Trophoblast cell (in vitro differentiated cells and primary cell): ENCODE measurements around the gene MAML3.

Source experiments
- DNase-seq, 2 donors: peaks; one replicate each; pipeline ENCODE4 v3.0.0-alpha.2; 2016
- H2AFZ ChIP-seq: 2 replicates; pipeline ENCODE4 v1.6.1; 2013; ENCODE audit warnings: low read length, moderate library complexity, mild to moderate bottlenecking; ENCODE audit not compliant: insufficient read depth, poor library complexity
- H2AK5ac ChIP-seq: 2 replicates; pipeline ENCODE4 v1.6.1; 2013; ENCODE audit warnings: mild to moderate bottlenecking, low read length
- H2BK120ac ChIP-seq: 2 replicates; pipeline ENCODE4 v1.6.1; 2013; ENCODE audit warnings: low read length, mild to moderate bottlenecking, moderate library complexity; ENCODE audit not compliant: insufficient read depth, poor library complexity
- H2BK12ac ChIP-seq: 2 replicates; pipeline ENCODE4 v1.6.1; 2013; ENCODE audit warnings: mild to moderate bottlenecking, low read length, moderate library complexity
- H2BK5ac ChIP-seq: 2 replicates; pipeline ENCODE4 v1.6.1; 2013; ENCODE audit warnings: low read length, low read depth, moderate library complexity, mild to moderate bottlenecking; ENCODE audit not compliant: poor library complexity
- H3K14ac ChIP-seq: 2 replicates; pipeline ENCODE4 v1.6.1; 2013; ENCODE audit warnings: mild to moderate bottlenecking, low read length
- H3K18ac ChIP-seq: 2 replicates; pipeline ENCODE4 v1.6.1; 2013; ENCODE audit warnings: mild to moderate bottlenecking, low read length
- H3K23ac ChIP-seq: 2 replicates; pipeline ENCODE4 v1.6.1; 2013; ENCODE audit warnings: low read length
- H3K27ac ChIP-seq: 2 replicates; pipeline ENCODE4 v1.5.1; 2013; ENCODE audit warnings: low read depth, mild to moderate bottlenecking, inconsistent platforms, low read length, moderate library complexity
- H3K27me3 ChIP-seq: 2 replicates; pipeline ENCODE4 v1.6.1; 2013; ENCODE audit warnings: inconsistent platforms, mild to moderate bottlenecking, low read length, moderate library complexity; ENCODE audit not compliant: insufficient read depth
- H3K36me3 ChIP-seq, 2 experiments: 1 replicate in 1 of 2; 2 replicates in 1 of 2; pipeline ENCODE4 v1.6.1; 2013; ENCODE audit warnings: low read length in 2 of 2, mild to moderate bottlenecking in 2 of 2, moderate library complexity in 1 of 2; ENCODE audit not compliant: insufficient read depth in 2 of 2, control insufficient read depth in 1 of 2
- H3K4ac ChIP-seq: 2 replicates; pipeline ENCODE4 v1.6.1; 2013; ENCODE audit warnings: low read depth, mild to moderate bottlenecking, low read length, moderate library complexity
- H3K4me1 ChIP-seq, 2 experiments: 1 replicate in 1 of 2; 2 replicates in 1 of 2; pipeline ENCODE4 v1.6.1; 2013; ENCODE audit warnings: low read length in 2 of 2, mild to moderate bottlenecking in 2 of 2, moderate library complexity in 1 of 2; ENCODE audit not compliant: insufficient read depth in 2 of 2, control insufficient read depth in 1 of 2
- H3K4me2 ChIP-seq: 2 replicates; pipeline ENCODE4 v1.6.1; 2013; ENCODE audit warnings: inconsistent platforms, mild to moderate bottlenecking, low read length, moderate library complexity
- H3K4me3 ChIP-seq: 2 replicates; pipeline ENCODE4 v1.5.1; 2013; ENCODE audit warnings: mild to moderate bottlenecking, low read depth, low read length, inconsistent platforms
- H3K79me1 ChIP-seq: one replicate; pipeline ENCODE4 v1.6.1; 2013; ENCODE audit warnings: low read length
- H3K79me2 ChIP-seq: 2 replicates; pipeline ENCODE4 v1.6.1; 2013; ENCODE audit warnings: low read length, mild to moderate bottlenecking; ENCODE audit not compliant: control insufficient read depth, insufficient read depth, poor library complexity
- H3K9ac ChIP-seq: 2 replicates; pipeline ENCODE4 v1.6.1; 2013; ENCODE audit warnings: mild to moderate bottlenecking, low read length
- H3K9me3 ChIP-seq: 2 replicates; pipeline ENCODE4 v1.6.1; 2013; ENCODE audit warnings: low read depth, mild to moderate bottlenecking, control low read depth, inconsistent platforms, low read length; ENCODE audit not compliant: insufficient read depth
- H4K12ac ChIP-seq: 2 replicates; pipeline ENCODE4 v1.6.1; 2013; ENCODE audit warnings: low read depth, mild to moderate bottlenecking, low read length, moderate library complexity
- H4K8ac ChIP-seq: 2 replicates; pipeline ENCODE4 v1.6.1; 2013; ENCODE audit warnings: low read depth, mild to moderate bottlenecking, low read length, moderate library complexity
- H4K91ac ChIP-seq: one replicate; pipeline ENCODE4 v1.6.1; 2013; ENCODE audit warnings: low read depth, mild to moderate bottlenecking, low read length, moderate library complexity
- WGBS: extraction: QIAGEN DNeasy Blood & Tissue Kit; methylation state at CpG from one replicate; pipeline ENCODE4 v1.1.7; 2013; ENCODE audit warnings: missing lambda C conversion rate; ENCODE audit not compliant: insufficient read length, insufficient coverage; ENCODE audit errors: extremely low coverage; 5-methylcytosine and 5-hydroxymethylcytosine counted together

The MAML3 gene

DNA sequence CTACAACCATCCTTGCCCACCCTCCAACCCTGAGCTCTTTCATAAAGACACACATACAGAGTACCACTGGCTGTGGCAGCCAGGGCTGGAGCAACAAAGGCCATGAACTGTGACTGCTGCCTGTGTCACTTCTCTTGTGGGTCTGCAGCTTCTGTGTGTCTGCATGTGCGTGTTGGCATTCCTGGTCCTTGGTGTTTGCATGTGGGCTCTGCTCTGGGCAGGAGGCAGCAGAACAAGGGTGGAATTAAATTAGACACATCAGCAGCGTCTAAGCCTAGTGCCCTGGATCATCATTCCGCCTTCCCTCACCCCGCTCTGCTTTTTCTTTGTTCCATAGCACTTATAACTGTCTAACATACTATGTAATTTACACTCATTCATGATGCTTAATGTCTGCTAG is 330.6 kb downstream of the MAML3 start:
- Histone ChIP-seq H3K4me2 (no peak overlapping the region), H2BK12ac (peak overlapping the region; percentile 50), H3K4me3 (no peak overlapping the region), H3K27ac (no peak overlapping the region), H3K27me3 (no peaks in the 10 kb centered on the region), H2BK5ac (no peak overlapping the region), H4K91ac (no peak overlapping the region), H4K8ac (no peak overlapping the region), H2BK120ac (no peak overlapping the region), H3K4ac (no peak overlapping the region), H2AK5ac (no peak overlapping the region), H3K9me3 (peaks cover 2% of the 10 kb centered on the region), H3K4me1 (peaks cover 0 to 2% of the 10 kb centered on the region in 2 experiments), H3K79me1 (no peaks in the 10 kb centered on the region), H3K14ac (no peak overlapping the region), H3K9ac (no peak overlapping the region), H3K23ac (no peak overlapping the region), H3K36me3 (peaks cover 0 to 2% of the 10 kb centered on the region in 2 experiments), H4K12ac (no peak overlapping the region), H3K79me2 (no peaks in the 10 kb centered on the region), H2AFZ (no peak overlapping the region), H3K18ac (no peak overlapping the region)
- DNase-seq, result no peak
- WGBS, result no CpG with 5 or more reads among the region's 4 CpGs

- Histone ChIP-seq H4K12ac (no peak overlapping the region), H3K79me2 (no peaks in the 10 kb centered on the region), H3K79me1 (no peaks in the 10 kb centered on the region)
Measured at GRCh38 chr4:139822391-139822790, 331.6 kb downstream of the MAML3 start.

DNA sequence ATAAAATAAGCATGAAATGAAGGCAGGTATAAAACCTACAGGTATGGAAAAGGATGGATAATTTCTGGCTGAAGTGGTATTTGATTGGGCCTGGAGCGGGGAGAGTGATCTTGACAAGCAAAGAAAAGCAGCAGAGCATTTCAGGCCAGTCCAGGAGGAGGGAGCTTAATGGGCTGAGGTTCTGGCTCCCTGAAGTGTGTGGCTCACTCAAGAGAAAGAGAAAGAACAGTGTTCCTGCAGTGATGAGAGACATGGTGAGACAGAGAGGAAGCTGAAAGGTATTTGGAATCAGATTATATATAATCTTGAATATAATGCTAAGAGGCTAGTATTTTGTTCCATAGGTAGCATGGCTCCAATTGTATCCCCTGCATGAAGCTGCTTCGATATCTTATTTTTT is 334.9 kb downstream of the MAML3 start:
- Histone ChIP-seq H3K4me1 (peaks cover 6 to 8% of the 10 kb centered on the region in 2 experiments), H4K91ac (no peak overlapping the region), H3K4ac (no peak overlapping the region), H3K4me3 (no peak overlapping the region), H3K79me1 (peaks cover 5% of the 10 kb centered on the region), H2BK120ac (no peak overlapping the region), H3K79me2 (peaks cover 2% of the 10 kb centered on the region), H2BK12ac (no peak overlapping the region), H2AK5ac (no peak overlapping the region), H3K9ac (no peak overlapping the region), H4K8ac (no peak overlapping the region), H3K14ac (no peak overlapping the region), H3K27ac (no peak overlapping the region), H3K9me3 (peaks cover 2% of the 10 kb centered on the region), H4K12ac (no peak overlapping the region), H3K27me3 (no peaks in the 10 kb centered on the region), H3K4me2 (no peak overlapping the region), H3K36me3 (no peaks in the 10 kb centered on the region), H3K18ac (no peak overlapping the region), H3K23ac (no peak overlapping the region), H2BK5ac (no peak overlapping the region), H2AFZ (no peak overlapping the region)
- no peak for DNase-seq
- no CpG with 5 or more reads among the region's 2 CpGs for WGBS

More at GRCh38 chr4:139822391-139822790, 331.6 kb downstream of the MAML3 start:
- WGBS, result no CpG with 5 or more reads among the region's 4 CpGs
- H2AK5ac ChIP-seq, result no peak overlapping the region
- DNase-seq, result no peak
- H4K91ac ChIP-seq, result no peak overlapping the region
- no peak overlapping the region for H4K8ac ChIP-seq
- H3K9me3 ChIP-seq, result peaks cover 2% of the 10 kb centered on the region
- no peak overlapping the region for H3K4ac ChIP-seq
- no peak overlapping the region for H3K9ac ChIP-seq
- no peak overlapping the region for H2BK12ac ChIP-seq
- H3K4me2 ChIP-seq, result no peak overlapping the region
- H3K36me3 ChIP-seq, result peaks cover 0 to 2% of the 10 kb centered on the region in 2 experiments
- no peak overlapping the region for H2BK5ac ChIP-seq
- H3K27ac ChIP-seq, result no peak overlapping the region
- peaks cover 0 to 2% of the 10 kb centered on the region in 2 experiments for H3K4me1 ChIP-seq
- no peaks in the 10 kb centered on the region for H3K27me3 ChIP-seq
- H2BK120ac ChIP-seq, result no peak overlapping the region
- no peak overlapping the region for H3K14ac ChIP-seq
- no peak overlapping the region for H3K18ac ChIP-seq
- no peak overlapping the region for H3K4me3 ChIP-seq
- H2AFZ ChIP-seq, result no peak overlapping the region
- H3K23ac ChIP-seq, result no peak overlapping the region

- peaks cover 6 to 7% of the 10 kb centered on the region in 2 experiments for H3K4me1 ChIP-seq
- peaks cover 2% of the 10 kb centered on the region for H3K79me2 ChIP-seq
- H3K23ac ChIP-seq, result no peak overlapping the region
- no peak overlapping the region for H3K14ac ChIP-seq
- no peak overlapping the region for H3K4ac ChIP-seq
- WGBS, result no CpG with 5 or more reads among the region's 6 CpGs
- no peak overlapping the region for H4K12ac ChIP-seq
- H4K91ac ChIP-seq, result no peak overlapping the region
- no peak overlapping the region for H2AK5ac ChIP-seq
- peaks cover 5% of the 10 kb centered on the region for H3K79me1 ChIP-seq
- H4K8ac ChIP-seq, result no peak overlapping the region
- H3K27ac ChIP-seq, result no peak overlapping the region
- H3K36me3 ChIP-seq, result no peaks in the 10 kb centered on the region
- no peaks in the 10 kb centered on the region for H3K27me3 ChIP-seq
- no peak overlapping the region for H3K4me3 ChIP-seq
- peak overlapping the region; percentile 26 for H3K18ac ChIP-seq
- no peak overlapping the region for H2AFZ ChIP-seq
- no peak for DNase-seq
- H2BK5ac ChIP-seq, result no peak overlapping the region
- H2BK120ac ChIP-seq, result no peak overlapping the region
- no peak overlapping the region for H2BK12ac ChIP-seq
- H3K4me2 ChIP-seq, result no peak overlapping the region
- no peaks in the 10 kb centered on the region for H3K9me3 ChIP-seq
- H3K9ac ChIP-seq, result no peak overlapping the region
Measured at GRCh38 chr4:139817657-139818452, 336.1 kb downstream of the MAML3 start.
